HepG2 (cell line): ENCODE data around the gene C4BPA. TPM values are rescaled to one million over a fixed set of nuclear protein-coding genes. Genes with fewer than 3 reads are reported as not detected.

Source experiments
- ATAC-seq: fragments of 200-7000 bp; cut with Tn5 transposase; 3 replicates; pipeline ENCODE4 v1.9.1; 2020; ENCODE audit warnings: mild to moderate bottlenecking, moderate library complexity
- BruUV-seq: library from RNA; stranded (reverse); fragments of 400-500 nt; replicated peaks from 2 replicates; lab custom pipeline; 2021; lab: Mats Ljungman, UMichigan
- CTCF ChIA-PET: fragments of 300-600 bp; formaldehyde crosslinking; extraction: SDS; loops from one replicate; lab custom pipeline; 2021; ENCODE audit warnings: low total read pairs, inconsistent platforms, low intra/inter-chr PET ratio; lab: Yijun Ruan, JAX
- POLR2A ChIA-PET: fragments of 350-600 bp; sonication (Branson Sonifier 250); formaldehyde crosslinking; loops from one replicate; lab custom pipeline; 2020; ENCODE audit warnings: antibody characterized with exemption, inconsistent platforms; lab: Yijun Ruan, JAX
- DNase-seq: peaks from one replicate; pipeline ENCODE4 v3.0.0-alpha.2; 2015; ENCODE audit warnings: low spot score
- FAIRE-seq: peaks from 3 replicates; lab custom pipeline; 2011; peaks lifted over from hg19 to GRCh38; lab: Jason Lieb, UNC
- H2AFZ ChIP-seq: one replicate; pipeline ENCODE4 v1.6.1; 2011; ENCODE audit warnings: low read length, inconsistent platforms
- H3K27ac ChIP-seq: fragments of 300-600 bp; 3 replicates; pipeline ENCODE4 v1.8.0; 2011; ENCODE audit warnings: mixed run types, mild to moderate bottlenecking, mixed read lengths, low read length, inconsistent platforms; ENCODE audit not compliant: insufficient read depth; ENCODE audit errors: extremely low read length
- H3K27me3 ChIP-seq, 2 experiments: fragments of 200-600 bp in 1 of 2; 2 replicates in 1 of 2; 3 replicates in 1 of 2; pipeline versions ENCODE4 v1.6.0 to v1.8.0; 2011; ENCODE audit warnings: low read length in 2 of 2, mild to moderate bottlenecking in 2 of 2, moderate library complexity in 2 of 2, inconsistent platforms in 1 of 2; ENCODE audit not compliant: insufficient read depth in 2 of 2, control insufficient read depth in 1 of 2
- H3K36me3 ChIP-seq, 2 experiments: fragments of 200-600 bp in 1 of 2; replicated peaks in 1 of 2; 2 replicates in 1 of 2; 3 replicates in 1 of 2; pipeline versions ENCODE4 v1.5.1 to v1.8.0; 2011; ENCODE audit warnings: low read length in 2 of 2, inconsistent platforms in 1 of 2; ENCODE audit not compliant: insufficient read depth in 2 of 2, control insufficient read depth in 1 of 2
- H3K4me1 ChIP-seq: 2 replicates; pipeline ENCODE4 v1.5.1; 2012; ENCODE audit warnings: low read length, inconsistent platforms; ENCODE audit not compliant: insufficient read depth
- H3K4me2 ChIP-seq: 2 replicates; pipeline ENCODE4 v1.6.0; 2011; ENCODE audit warnings: low read depth, low read length, inconsistent platforms
- H3K4me3 ChIP-seq, 3 experiments: fragments of 200-600 bp in 1 of 3; sonication (generic), shearing (Covaris generic) in 1 of 3; replicated peaks in 1 of 3; 2 replicates each; pipeline ENCODE4 v1.5.1; 2011 to 2016; ENCODE audit warnings: low read length in 3 of 3, inconsistent platforms in 2 of 3, low read depth in 2 of 3, mild to moderate bottlenecking in 2 of 3, control low read depth in 1 of 3, mixed read lengths in 1 of 3; ENCODE audit not compliant: insufficient read depth in 1 of 3
- H3K79me2 ChIP-seq: one replicate; pipeline ENCODE4 v1.6.1; 2011; ENCODE audit warnings: low read length, inconsistent platforms; ENCODE audit not compliant: insufficient read depth
- H3K9ac ChIP-seq: 2 replicates; pipeline ENCODE4 v1.6.0; 2011; ENCODE audit warnings: mild to moderate bottlenecking, low read depth, low read length, inconsistent platforms; ENCODE audit not compliant: insufficient read depth
- H3K9me3 ChIP-seq: 2 replicates; pipeline ENCODE4 v1.5.1; 2012; ENCODE audit warnings: mild to moderate bottlenecking, low read length
- H4K20me1 ChIP-seq: 2 replicates; pipeline ENCODE4 v1.6.0; 2011; ENCODE audit warnings: inconsistent platforms, mild to moderate bottlenecking, low read length, moderate library complexity; ENCODE audit not compliant: insufficient read depth
- PPARG ChIP-seq: conservative IDR thresholded peaks from 2 replicates; pipeline ENCODE4 v1.6.1; 2016; ENCODE audit warnings: missing biosample characterization, missing genetic modification reagents
- ZBTB20 ChIP-seq: sonication (generic); formaldehyde crosslinking; IDR thresholded peaks from 2 replicates; pipeline ENCODE4 v1.8.1; 2023; ENCODE audit warnings: missing genetic modification reagents, low read depth, mild to moderate bottlenecking, borderline replicate concordance
- ZFY ChIP-seq: sonication (generic); formaldehyde crosslinking; IDR thresholded peaks from 2 replicates; pipeline ENCODE4 v1.4.0; 2020; ENCODE audit warnings: missing genetic modification reagents
- ZNF546 ChIP-seq: sonication (generic); formaldehyde crosslinking; conservative IDR thresholded peaks from 2 replicates; pipeline ENCODE4 v1.8.1; 2023; ENCODE audit warnings: mild to moderate bottlenecking, missing genetic modification reagents
- WGBS: methylation state at CpG from one replicate; pipeline ENCODE4 v1.1.6; 2017; ENCODE audit warnings: low lambda C conversion rate; 5-methylcytosine and 5-hydroxymethylcytosine counted together
- in situ Hi-C: cut with HindIII; loops from 2 replicates; pipeline ENCODE4 v1.10.0; 2017; ENCODE audit warnings: low pct_unique_long_range_greater_than_20kb; ENCODE audit not compliant: extremely low pct_ligation_motif_present
- intact Hi-C: fragments of 100-400 bp; cut with micrococcal nuclease; formaldehyde crosslinking; loops from one replicate; pipeline ENCODE4 v1.10.0; 2022; ENCODE audit not compliant: unreplicated experiment
- polyA plus RNA-seq, 8 experiments: library from polyadenylated mRNA; depleted of rRNA in 3 of 8; stranded (reverse) in 7 of 8; unstranded in 1 of 8; fragments of >200 nt; fragmentation: Illumina TruSeq in 4 of 8; extraction: Trizol in 4 of 8; gene quantifications; 2 replicates each; pipeline versions ENCODE4 v1.2.1 to v1.2.3, GENCODE V29; 2011 to 2016; ENCODE audit warnings: low read depth in 4 of 8, missing spikeins in 1 of 8, mixed read lengths in 1 of 8; ENCODE audit not compliant: insufficient read depth in 1 of 8
- total RNA-seq, 5 experiments: library from RNA; depleted of rRNA; stranded (reverse); fragments of >200 nt; fragmentation: Illumina TruSeq; extraction: Trizol; gene quantifications; 2 replicates each; pipeline ENCODE4 v1.2.3, GENCODE V29; 2016; ENCODE audit warnings: low read depth in 1 of 5
- TF ChIP-seq, protein P1 (sequence below): sonication (generic); formaldehyde crosslinking; conservative IDR thresholded peaks from 2 replicates; pipeline ENCODE4 v1.4.0; 2020; ENCODE audit warnings: missing genetic modification reagents
- TF ChIP-seq, protein P2 (sequence below): sonication (generic); formaldehyde crosslinking; IDR thresholded peaks from 2 replicates; pipeline ENCODE4 v1.9.0; 2021; ENCODE audit warnings: mild to moderate bottlenecking, missing genetic modification reagents
- TF ChIP-seq, protein P3 (sequence below): sonication (generic); formaldehyde crosslinking; conservative IDR thresholded peaks from 2 replicates; pipeline ENCODE4 v1.4.0; 2020; ENCODE audit warnings: mild to moderate bottlenecking, missing genetic modification reagents, moderate library complexity

The C4BPA gene
- total and polyA plus RNA-seq, 2 of the 13 experiments (the other 11 are each of a cell fraction or from before 2014, with no cell fraction given) = 32.1 to 60.1 TPM

DNA sequence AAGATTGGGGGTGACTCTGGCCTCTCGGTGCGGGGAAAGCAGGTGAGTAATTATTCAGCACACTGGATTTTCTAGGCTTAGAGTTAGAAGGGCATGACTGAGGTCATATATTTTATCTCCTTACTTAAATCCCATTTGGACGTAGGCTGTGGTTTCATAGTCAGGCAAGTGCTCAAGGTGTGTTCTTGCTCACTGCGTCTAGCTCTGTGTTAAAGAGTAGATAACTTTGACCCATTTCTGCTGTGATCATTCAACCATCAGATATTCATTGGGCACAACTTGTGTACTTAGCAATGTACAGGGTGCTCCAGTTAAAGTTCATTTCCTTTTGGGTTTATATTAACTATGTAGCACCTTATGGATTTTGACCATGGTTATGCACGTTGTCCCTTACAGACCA, 36.4 kb upstream of the C4BPA start:
- POLR2A ChIA-PET = interaction anchor here (1.1 kb wide), 1 partner anchor 14 kb away, joined by 3 read pairs; the partner anchor contains the start of gene PFKFB2
- CTCF ChIA-PET = no interaction called here
- H3K36me3 ChIP-seq = peaks cover 12 to 37% of the 10 kb centered on the region in 2 experiments; a peak in 4 of 5 replicates
- H3K9ac ChIP-seq = no peak overlapping the region
- no peaks in the 10 kb centered on the region for H4K20me1 ChIP-seq
- DNase-seq = no peak
- H2AFZ ChIP-seq = no peak overlapping the region
- no peak overlapping the region for H3K4me3 ChIP-seq
- in situ Hi-C loops (no loop called here), intact Hi-C loops (no loop called here)
- WGBS = 63% methylated on average over 5 of the region's 5 CpGs
- FAIRE-seq = no peak
- H3K79me2 ChIP-seq = no peaks in the 10 kb centered on the region
- H3K27ac ChIP-seq = peak overlapping the region; percentile 46
- peak; percentile 75 for ATAC-seq
- TF ChIP-seq ZFY (CRISPR knock-in tag) (no peak), ZBTB20 (CRISPR knock-in tag) (peak; percentile 29; the same call in 1 of the 2 replicates), ZNF546 (no peak), PPARG (CRISPR knock-in tag) (peak; percentile 77; the same call in 1 of the 2 replicates)
- TF ChIP-seq, protein P1, sequence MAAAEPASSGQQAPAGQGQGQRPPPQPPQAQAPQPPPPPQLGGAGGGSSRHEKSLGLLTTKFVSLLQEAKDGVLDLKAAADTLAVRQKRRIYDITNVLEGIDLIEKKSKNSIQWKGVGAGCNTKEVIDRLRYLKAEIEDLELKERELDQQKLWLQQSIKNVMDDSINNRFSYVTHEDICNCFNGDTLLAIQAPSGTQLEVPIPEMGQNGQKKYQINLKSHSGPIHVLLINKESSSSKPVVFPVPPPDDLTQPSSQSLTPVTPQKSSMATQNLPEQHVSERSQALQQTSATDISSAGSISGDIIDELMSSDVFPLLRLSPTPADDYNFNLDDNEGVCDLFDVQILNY (CRISPR knock-in tag) = no peak
- TF ChIP-seq, protein P2, sequence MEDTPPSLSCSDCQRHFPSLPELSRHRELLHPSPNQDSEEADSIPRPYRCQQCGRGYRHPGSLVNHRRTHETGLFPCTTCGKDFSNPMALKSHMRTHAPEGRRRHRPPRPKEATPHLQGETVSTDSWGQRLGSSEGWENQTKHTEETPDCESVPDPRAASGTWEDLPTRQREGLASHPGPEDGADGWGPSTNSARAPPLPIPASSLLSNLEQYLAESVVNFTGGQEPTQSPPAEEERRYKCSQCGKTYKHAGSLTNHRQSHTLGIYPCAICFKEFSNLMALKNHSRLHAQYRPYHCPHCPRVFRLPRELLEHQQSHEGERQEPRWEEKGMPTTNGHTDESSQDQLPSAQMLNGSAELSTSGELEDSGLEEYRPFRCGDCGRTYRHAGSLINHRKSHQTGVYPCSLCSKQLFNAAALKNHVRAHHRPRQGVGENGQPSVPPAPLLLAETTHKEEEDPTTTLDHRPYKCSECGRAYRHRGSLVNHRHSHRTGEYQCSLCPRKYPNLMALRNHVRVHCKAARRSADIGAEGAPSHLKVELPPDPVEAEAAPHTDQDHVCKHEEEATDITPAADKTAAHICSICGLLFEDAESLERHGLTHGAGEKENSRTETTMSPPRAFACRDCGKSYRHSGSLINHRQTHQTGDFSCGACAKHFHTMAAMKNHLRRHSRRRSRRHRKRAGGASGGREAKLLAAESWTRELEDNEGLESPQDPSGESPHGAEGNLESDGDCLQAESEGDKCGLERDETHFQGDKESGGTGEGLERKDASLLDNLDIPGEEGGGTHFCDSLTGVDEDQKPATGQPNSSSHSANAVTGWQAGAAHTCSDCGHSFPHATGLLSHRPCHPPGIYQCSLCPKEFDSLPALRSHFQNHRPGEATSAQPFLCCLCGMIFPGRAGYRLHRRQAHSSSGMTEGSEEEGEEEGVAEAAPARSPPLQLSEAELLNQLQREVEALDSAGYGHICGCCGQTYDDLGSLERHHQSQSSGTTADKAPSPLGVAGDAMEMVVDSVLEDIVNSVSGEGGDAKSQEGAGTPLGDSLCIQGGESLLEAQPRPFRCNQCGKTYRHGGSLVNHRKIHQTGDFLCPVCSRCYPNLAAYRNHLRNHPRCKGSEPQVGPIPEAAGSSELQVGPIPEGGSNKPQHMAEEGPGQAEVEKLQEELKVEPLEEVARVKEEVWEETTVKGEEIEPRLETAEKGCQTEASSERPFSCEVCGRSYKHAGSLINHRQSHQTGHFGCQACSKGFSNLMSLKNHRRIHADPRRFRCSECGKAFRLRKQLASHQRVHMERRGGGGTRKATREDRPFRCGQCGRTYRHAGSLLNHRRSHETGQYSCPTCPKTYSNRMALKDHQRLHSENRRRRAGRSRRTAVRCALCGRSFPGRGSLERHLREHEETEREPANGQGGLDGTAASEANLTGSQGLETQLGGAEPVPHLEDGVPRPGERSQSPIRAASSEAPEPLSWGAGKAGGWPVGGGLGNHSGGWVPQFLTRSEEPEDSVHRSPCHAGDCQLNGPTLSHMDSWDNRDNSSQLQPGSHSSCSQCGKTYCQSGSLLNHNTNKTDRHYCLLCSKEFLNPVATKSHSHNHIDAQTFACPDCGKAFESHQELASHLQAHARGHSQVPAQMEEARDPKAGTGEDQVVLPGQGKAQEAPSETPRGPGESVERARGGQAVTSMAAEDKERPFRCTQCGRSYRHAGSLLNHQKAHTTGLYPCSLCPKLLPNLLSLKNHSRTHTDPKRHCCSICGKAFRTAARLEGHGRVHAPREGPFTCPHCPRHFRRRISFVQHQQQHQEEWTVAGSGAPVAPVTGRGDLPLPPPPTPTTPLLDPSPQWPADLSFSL (CRISPR knock-in tag) = peak; percentile 56; the same call in 1 of the 2 replicates
- TF ChIP-seq, protein P3, sequence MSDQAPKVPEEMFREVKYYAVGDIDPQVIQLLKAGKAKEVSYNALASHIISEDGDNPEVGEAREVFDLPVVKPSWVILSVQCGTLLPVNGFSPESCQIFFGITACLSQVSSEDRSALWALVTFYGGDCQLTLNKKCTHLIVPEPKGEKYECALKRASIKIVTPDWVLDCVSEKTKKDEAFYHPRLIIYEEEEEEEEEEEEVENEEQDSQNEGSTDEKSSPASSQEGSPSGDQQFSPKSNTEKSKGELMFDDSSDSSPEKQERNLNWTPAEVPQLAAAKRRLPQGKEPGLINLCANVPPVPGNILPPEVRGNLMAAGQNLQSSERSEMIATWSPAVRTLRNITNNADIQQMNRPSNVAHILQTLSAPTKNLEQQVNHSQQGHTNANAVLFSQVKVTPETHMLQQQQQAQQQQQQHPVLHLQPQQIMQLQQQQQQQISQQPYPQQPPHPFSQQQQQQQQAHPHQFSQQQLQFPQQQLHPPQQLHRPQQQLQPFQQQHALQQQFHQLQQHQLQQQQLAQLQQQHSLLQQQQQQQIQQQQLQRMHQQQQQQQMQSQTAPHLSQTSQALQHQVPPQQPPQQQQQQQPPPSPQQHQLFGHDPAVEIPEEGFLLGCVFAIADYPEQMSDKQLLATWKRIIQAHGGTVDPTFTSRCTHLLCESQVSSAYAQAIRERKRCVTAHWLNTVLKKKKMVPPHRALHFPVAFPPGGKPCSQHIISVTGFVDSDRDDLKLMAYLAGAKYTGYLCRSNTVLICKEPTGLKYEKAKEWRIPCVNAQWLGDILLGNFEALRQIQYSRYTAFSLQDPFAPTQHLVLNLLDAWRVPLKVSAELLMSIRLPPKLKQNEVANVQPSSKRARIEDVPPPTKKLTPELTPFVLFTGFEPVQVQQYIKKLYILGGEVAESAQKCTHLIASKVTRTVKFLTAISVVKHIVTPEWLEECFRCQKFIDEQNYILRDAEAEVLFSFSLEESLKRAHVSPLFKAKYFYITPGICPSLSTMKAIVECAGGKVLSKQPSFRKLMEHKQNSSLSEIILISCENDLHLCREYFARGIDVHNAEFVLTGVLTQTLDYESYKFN (CRISPR knock-in tag) = peak; percentile 77
- peaks cover 21% of the 10 kb centered on the region for H3K4me1 ChIP-seq
- H3K9me3 ChIP-seq = no peaks in the 10 kb centered on the region
- no TSS peak for BruUV-seq
- H3K4me2 ChIP-seq = peak overlapping the region; percentile 8; the same call in 1 of the 2 replicates
- no peaks in the 10 kb centered on the region for H3K27me3 ChIP-seq
